GM12892 (cell line): ENCODE data around the gene KLHL30.
A peak's percentile ranks its signal among the peaks of the same experiment; 100 is the strongest.
"Not testable (repeated sequence)": the region's sequence is repeated elsewhere in the genome, so short reads cannot be mapped to it uniquely, and the experiment has no call there.

Experiments used
- DNase-seq: peaks from one replicate; pipeline ENCODE4 v3.0.0; 2011; ENCODE audit not compliant: insufficient read length
- FAIRE-seq: peaks from 2 replicates; lab custom pipeline; 2011; peaks lifted over from hg19 to GRCh38; lab: Jason Lieb, UNC
- POLR2A ChIP-seq: IDR thresholded peaks from 2 replicates; pipeline ENCODE4 v1.6.1; 2011; ENCODE audit warnings: low read depth, low read length, control low read depth
- POLR2AphosphoS5 ChIP-seq: IDR thresholded peaks from 2 replicates; pipeline ENCODE4 v1.6.1; 2011; ENCODE audit warnings: low read depth, low read length, control low read depth
- TAF1 ChIP-seq: IDR thresholded peaks from 2 replicates; pipeline ENCODE4 v1.6.1; 2011; ENCODE audit warnings: low read depth, mild to moderate bottlenecking, control low read depth, low read length, borderline replicate concordance

Gene KLHL30

GRCh38 chr2:238164906-238165287 lies 26.4 kb downstream of the KLHL30 start:
- DNase-seq (no peak), FAIRE-seq (no peak)
- TF ChIP-seq TAF1 (no peak), POLR2A (no peak), POLR2AphosphoS5 (no peak)

DNA sequence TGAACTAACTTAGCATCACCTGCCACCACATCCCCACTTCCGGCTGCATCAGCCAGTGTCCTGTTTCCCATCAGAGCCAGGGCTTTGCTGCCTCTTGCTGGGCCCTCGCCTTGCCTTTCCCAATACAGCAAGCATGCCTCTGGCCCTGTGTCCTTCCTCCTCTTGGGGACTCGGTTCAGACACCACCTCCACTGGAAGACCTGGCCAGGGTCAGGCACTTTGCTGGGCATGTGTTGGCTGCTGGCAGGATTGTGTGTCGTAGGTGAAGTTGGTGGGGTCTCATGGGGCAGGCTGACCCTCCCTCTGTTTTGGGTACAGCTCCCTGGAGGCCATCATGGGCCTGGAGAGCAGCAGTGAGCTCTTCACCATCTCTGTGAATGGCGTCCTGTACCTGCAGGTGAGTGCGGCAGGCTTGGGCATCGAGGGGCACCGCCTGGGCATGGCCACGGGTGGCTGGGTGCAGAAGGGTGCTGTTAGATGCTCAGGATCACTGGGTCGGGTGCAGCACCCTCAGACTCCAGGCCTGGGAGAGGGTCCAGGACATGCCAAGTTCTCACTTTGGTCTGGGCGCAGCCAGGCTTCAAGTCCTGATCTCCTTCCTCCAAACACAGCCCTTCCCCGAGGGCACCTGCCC lies 26.9 kb downstream of the KLHL30 start:
- no peak for FAIRE-seq

GRCh38 chr2:238166391-238167343 lies 28.2 kb downstream of the KLHL30 start:
- FAIRE-seq (no peak), DNase-seq (no peak)
- no peak for TF ChIP-seq TAF1
- no peak for TF ChIP-seq POLR2AphosphoS5
- TF ChIP-seq POLR2A, result no peak

More for the DNA sequence above, 26.9 kb downstream of the KLHL30 start:
- no peak for DNase-seq
- no peak for TF ChIP-seq TAF1
- TF ChIP-seq POLR2A, result no peak
- TF ChIP-seq POLR2AphosphoS5, result no peak

- DNase-seq (no peak), FAIRE-seq (no peak)
- TF ChIP-seq TAF1, result no peak
- no peak for TF ChIP-seq POLR2A
- TF ChIP-seq POLR2AphosphoS5, result no peak
These were observed 28.9 kb downstream of the KLHL30 start for GRCh38 chr2:238167344-238167715.

DNA sequence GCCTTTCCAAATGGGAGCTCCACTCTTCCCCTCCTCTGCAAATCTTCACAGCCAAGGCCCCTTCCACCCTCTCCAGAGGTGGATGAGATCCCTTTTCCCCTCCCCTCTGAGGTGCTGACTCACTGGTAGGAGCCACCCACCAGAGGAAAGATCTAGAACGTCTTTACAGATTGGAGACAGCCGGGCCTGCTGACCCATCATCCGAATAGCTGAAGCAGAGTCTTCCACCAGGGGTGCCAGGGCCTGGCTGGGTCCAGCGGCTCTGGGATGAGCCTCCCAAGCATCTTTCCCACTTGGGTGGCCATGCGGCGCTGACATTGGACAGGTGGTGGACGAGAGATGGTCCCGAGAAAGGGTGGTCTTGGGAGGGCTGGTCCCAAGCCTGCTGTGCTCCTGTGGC lies 29.3 kb downstream of the KLHL30 start:
- DNase-seq (no peak), FAIRE-seq (no peak)
- TF ChIP-seq TAF1, result no peak
- TF ChIP-seq POLR2AphosphoS5, result no peak
- no peak for TF ChIP-seq POLR2A

DNA sequence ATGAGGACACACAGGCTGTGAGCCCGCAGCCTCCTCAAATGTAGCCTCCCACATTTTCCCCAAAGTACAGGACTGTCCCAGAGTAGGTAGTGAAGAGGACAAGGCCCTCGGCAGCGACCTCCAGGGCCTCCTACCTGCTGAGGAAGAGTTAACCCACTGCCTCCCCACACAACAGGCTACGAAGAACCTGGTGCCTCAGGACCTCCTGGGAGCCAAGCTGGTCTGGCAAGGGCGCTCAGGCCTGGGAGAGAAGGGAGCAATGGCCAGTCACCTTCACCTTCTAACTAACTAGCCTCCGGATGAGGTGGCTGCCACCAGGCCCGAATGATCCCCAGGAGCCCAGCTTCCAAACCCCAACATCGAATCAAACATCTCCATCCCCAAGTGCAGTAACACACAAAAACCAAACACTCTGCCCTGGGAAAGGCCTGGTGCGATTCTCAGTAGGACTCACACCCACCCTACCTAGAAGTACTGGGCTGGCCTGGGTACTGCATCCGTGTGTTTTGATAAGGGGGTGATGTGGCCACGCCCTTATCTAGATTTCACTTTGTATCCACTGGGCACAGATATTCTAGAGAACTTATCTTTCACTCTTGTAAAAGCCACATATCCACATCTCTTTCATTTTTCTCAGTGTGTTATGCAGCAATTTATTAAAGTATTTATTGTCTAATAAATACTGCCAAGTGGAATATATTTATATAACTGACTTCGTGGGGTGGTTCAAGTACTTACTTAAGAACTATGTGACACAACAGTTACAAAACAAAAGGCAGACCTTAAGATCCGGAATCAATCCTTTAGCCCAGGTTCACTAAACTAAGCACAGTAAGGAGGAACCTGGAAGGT lies 30.0 kb downstream of the KLHL30 start:
- TF ChIP-seq TAF1 (no peak), POLR2A (no peak; the same call in 1 of the 2 replicates), POLR2AphosphoS5 (no peak)
- FAIRE-seq (no peak), DNase-seq (no peak)

- DNase-seq, result no peak
- TF ChIP-seq POLR2A (no peak), POLR2AphosphoS5 (peak; percentile 13; the same call in 1 of the 2 replicates), TAF1 (no peak)
- no peak for FAIRE-seq
These were observed 30.7 kb downstream of the KLHL30 start for GRCh38 chr2:238169048-238169707.

- DNase-seq, result no peak
- TF ChIP-seq POLR2AphosphoS5, result no peak
- TF ChIP-seq POLR2A, result no peak
- TF ChIP-seq TAF1, result no peak
- no peak for FAIRE-seq
These were observed 31.3 kb downstream of the KLHL30 start for GRCh38 chr2:238169708-238170251.

GRCh38 chr2:238170386-238171071 lies 32.1 kb downstream of the KLHL30 start:
- no peak for DNase-seq
- FAIRE-seq, result no peak

GRCh38 chr2:238171072-238171431 lies 32.6 kb downstream of the KLHL30 start:
- not testable (repeated sequence) for DNase-seq, FAIRE-seq

More at GRCh38 chr2:238170386-238171071, 32.1 kb downstream of the KLHL30 start:
- TF ChIP-seq POLR2AphosphoS5, result no peak
- no peak for TF ChIP-seq TAF1
- no peak for TF ChIP-seq POLR2A
